HG03045 (cell line): ENCODE results near the gene B3GNT9.

Experiments used
- ATAC-seq: cut with Tn5 transposase; IDR thresholded peaks from one replicate; pipeline ENCODE4 v1.9.1; 2021; ENCODE audit warnings: mild to moderate bottlenecking, moderate library complexity; ENCODE audit not compliant: unreplicated experiment

B3GNT9 gene

GRCh38 chr16:67150833-67151396 is at the start of gene B3GNT9:
Gene B3GNT9, minus strand, starts transcription at chr16:67150998. Its CDS starts 513 bp downstream, at chr16:67150485.
- ATAC-seq = peak; percentile 55

DNA sequence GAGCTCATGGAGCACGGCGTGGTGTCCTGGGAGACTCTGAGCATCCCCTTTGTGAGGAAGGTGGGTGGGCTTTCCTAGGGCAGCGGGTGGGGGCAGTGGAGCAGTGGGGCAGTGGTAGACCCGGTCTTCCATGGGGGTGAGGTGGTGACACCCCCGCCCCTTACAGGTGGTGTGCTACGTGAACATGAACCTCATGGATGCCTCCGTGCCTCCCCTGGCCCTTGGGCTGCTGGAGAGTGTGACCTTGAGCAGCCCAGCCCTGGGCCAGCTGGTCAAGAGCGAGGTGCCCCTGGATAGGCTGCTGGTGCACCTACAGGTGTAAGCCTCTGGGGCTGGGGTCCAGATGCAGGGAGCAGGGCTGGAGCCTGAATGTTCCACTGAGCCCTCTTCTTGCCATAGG is 49.7 kb upstream of the B3GNT9 start:
- no peak for ATAC-seq

DNA sequence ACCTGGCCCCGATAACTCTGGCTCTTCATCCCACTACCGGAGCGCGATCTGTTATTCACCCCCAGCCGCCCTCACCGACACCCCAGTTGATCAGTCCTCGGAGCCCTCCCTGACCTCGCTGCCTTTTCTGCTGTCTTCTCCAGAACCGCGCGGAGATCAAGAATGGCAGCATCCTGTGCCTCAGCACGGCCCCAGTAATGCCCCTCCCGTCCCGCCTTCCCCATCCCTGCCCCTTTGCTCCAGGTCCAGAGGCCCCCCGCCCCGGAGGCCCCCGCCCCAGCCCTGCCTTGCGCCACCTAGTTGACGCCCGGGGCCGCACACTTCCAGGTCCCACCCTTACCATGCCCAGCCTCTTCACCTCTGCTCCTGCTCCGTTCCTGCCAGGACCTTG is 49.0 kb upstream of the B3GNT9 start:
- ATAC-seq = no peak

DNA sequence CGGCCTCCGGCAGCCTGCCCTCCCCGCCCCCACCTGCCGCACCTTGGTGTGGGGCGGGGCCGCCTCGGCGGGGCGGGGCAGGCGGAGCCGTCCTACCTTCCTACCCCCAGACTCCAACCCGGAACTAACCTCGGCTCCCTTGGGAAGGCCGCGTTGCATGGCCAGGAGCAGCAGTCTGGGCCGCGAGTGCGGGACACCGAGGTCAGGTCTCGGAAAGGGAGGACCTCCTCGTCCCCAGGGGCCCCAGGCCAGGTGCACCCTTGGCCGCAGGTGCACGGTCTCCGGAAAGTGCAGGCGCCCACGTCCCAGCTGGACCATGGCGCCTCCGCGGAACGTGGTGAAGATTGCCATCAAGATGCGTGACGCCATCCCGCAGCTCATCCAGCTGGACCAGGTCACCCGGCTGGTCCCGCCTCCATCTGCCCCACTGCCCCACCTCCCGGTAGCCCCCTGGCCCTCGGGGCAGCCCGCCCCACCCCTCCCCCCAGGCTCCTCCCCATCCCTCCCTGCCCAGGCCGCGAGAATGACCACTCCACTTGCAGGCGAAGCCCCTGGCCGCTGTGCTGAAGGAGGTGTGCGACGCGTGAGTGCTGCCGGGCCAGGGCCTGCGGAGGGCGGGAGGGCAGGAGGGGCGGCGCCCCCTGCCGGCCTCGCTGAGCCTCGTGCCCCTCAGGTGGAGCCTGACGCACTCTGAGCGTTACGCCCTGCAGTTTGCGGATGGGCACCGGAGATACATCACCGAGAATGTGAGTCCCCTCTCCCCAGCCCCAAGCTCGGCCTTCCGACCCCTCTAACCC is 48.4 kb upstream of the B3GNT9 start, which contains the start of gene ELMO3:
Gene ELMO3, plus strand, starts transcription at position 121 of the 797 bp plus-strand sequence. Its CDS starts 196 bp downstream, at position 317.
- ATAC-seq = no peak

- ATAC-seq = no peak
Observed at GRCh38 chr16:67198238-67198734, 47.5 kb upstream of the B3GNT9 start.

GRCh38 chr16:67197704-67198103 is 46.9 kb upstream of the B3GNT9 start:
- no peak for ATAC-seq

DNA sequence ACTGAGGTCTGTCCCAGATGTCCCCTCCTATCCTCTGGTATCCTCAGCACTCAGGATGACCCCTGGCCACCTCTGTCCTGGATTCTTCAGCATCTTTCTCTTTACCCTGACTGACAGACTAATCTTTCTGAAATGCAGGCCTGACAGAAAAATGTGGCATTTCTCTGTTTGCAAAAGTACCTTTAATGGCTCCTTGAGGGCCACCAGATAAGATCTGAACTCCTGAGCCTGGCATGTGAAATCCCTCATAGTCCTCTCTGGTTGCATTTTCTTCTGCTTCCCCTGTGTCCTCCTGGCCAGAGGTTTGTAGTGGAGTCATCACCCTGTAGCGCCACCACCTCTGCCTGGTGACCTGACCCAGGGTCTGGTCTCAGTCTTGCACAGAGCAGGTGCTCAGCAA is 46.1 kb upstream of the B3GNT9 start:
- ATAC-seq = no peak

DNA sequence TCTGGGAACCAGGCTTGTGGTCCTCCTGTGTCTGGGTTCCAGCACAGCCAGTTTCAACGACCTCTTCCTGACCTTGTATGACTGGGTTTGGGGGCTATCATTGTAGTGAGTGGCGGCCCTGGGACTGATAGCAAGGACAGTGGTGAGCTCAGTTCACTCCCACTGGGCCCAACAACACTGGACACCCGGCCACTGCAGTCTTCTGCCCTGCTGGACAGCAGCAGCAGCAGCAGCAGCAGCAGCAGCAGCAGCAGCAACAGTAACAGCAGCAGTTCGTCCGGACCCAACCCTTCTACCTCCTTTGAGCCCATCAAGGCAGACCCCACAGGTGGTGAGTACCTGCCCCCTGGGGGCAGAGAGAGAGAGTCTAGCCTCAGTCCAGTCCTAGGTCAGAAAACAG is 44.9 kb upstream of the B3GNT9 start:
- ATAC-seq = no peak

- no peak for ATAC-seq
Observed at GRCh38 chr16:67194260-67194659, 43.5 kb upstream of the B3GNT9 start.

- no peak for ATAC-seq
Observed at GRCh38 chr16:67193536-67193935, 42.7 kb upstream of the B3GNT9 start.

- no peak for ATAC-seq
Observed at GRCh38 chr16:67192781-67193361, 42.1 kb upstream of the B3GNT9 start.

DNA sequence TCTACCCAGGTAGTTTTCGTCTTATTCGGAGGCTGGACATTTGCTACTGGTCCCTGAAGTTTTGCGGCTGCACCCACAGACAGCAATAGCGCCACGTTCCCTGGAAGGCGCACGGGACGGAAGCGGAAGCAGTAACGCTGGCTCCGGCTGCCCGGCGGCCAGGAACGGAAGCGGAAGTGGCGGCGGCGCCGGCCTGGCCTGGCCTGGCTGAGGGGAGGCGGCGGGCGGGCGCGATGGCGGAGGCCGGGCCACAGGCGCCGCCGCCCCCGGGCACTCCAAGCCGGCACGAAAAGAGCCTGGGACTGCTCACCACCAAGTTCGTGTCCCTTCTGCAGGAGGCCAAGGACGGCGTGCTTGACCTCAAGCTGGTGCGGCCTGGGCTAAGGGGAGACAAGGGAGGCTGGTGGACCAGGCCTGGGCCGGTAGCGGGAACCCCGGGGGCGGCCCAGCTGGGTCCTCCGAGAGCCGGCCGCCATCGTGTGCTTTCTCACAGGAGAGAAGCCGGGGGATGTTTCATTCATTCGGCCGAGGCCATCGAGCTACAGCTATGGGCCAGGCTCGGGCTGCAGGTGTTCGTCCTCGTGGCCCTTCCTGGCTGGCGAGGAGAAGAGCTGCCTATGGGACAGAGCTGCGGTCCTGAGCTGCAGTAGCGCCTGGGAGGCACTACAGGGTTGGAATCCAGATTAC is 41.3 kb upstream of the B3GNT9 start, which contains the start of gene E2F4:
Gene E2F4, plus strand, starts transcription at position 161 of the 687 bp plus-strand sequence. Its CDS starts 73 bp downstream, at position 234.
- peak; percentile 83 for ATAC-seq

GRCh38 chr16:67191411-67191994 is 40.7 kb upstream of the B3GNT9 start:
- ATAC-seq = no peak

GRCh38 chr16:67190448-67191399 is 39.9 kb upstream of the B3GNT9 start:
- no peak for ATAC-seq

- ATAC-seq = no peak
Observed at GRCh38 chr16:67190041-67190440, 39.2 kb upstream of the B3GNT9 start, which contains the start of gene EXOC3L1. Gene EXOC3L1, minus strand, starts transcription at chr16:67190136. Its CDS starts 460 bp downstream, at chr16:67189676.

DNA sequence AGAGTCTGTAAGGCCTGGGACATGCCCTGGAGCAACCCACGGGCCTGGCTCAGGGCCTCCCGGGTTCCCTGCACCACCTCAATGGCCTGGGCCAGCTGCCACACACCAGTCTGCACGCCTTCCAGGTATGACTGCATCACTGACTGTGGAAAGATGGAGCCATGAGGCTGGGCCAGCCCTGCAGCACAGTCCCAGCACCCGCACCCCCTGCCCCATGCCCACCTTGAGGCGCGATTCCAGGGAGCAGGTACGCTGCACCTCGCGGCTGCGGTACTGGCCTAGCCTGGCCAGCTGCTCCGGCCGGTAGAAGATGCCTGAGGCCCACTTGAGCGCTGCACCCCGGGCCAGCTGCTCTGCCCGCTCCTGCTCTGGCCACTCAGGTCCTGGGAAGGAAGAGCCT is 38.0 kb upstream of the B3GNT9 start:
- no peak for ATAC-seq

GRCh38 chr16:67188323-67188722 is 37.5 kb upstream of the B3GNT9 start:
- ATAC-seq = no peak

DNA sequence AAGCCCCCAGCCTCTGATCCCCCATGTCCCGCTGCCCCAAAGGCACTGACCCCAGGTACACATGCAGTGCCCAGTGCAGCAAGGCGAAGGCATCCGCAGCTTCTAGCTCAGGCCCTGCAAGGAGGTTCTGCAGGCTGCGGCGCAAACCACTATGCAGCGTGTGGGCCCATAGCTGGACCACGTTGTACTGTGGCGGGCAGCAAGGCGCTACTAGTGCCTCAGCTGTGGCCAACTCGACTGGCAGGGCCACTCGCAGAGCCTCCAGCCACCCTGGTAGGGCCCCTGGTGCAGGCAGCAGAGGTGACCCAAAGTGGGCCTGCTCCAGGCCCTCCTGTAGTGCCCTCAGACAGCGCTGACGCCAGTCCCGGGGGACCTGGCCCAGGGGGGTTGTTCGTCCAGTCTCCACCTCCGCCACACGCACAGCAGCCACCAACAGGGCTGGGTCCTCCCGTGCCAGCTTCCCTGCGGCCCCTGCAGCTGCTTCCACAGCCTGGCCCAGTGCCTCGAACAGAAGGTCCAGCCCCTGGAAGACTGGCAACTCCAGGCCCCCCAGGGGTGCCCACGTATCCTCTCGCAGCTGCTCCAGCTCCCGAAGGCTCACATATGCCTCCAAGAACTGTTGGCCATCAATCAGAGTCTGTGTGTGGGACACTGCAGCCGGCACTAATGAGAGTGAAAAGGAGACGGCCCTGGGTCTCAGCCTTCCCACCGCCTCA is 36.5 kb upstream of the B3GNT9 start:
- no peak for ATAC-seq

GRCh38 chr16:67186550-67186950 is 35.8 kb upstream of the B3GNT9 start:
- no peak for ATAC-seq
